ENCODE results near the gene CSGALNACT2.

GRCh38 chr10:43227911-43228782 is 89.9 kb downstream of the CSGALNACT2 start:
- no peak for TF ChIP-seq NR2C2 (CRISPR knock-in tag; IDR thresholded peaks at IDR 0.05)
- TF ChIP-seq CTCF (IDR thresholded peaks at IDR 0.05) = no peak
- no peak for TF ChIP-seq ETV6 (CRISPR knock-in tag; IDR thresholded peaks at IDR 0.05)
- TF ChIP-seq, protein P1, sequence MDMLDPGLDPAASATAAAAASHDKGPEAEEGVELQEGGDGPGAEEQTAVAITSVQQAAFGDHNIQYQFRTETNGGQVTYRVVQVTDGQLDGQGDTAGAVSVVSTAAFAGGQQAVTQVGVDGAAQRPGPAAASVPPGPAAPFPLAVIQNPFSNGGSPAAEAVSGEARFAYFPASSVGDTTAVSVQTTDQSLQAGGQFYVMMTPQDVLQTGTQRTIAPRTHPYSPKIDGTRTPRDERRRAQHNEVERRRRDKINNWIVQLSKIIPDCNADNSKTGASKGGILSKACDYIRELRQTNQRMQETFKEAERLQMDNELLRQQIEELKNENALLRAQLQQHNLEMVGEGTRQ (CRISPR knock-in tag; IDR thresholded peaks at IDR 0.05) = no peak
- no peak for TF ChIP-seq SP1 (CRISPR knock-in tag; conservative IDR thresholded peaks at IDR 0.05)
- TF ChIP-seq TCF7 (CRISPR knock-in tag; IDR thresholded peaks at IDR 0.05; ENCODE audit: low read depth) = no peak
- TF ChIP-seq FOXJ3 (CRISPR knock-in tag; IDR thresholded peaks at IDR 0.05; ENCODE audit: borderline replicate concordance) = no peak
- TF ChIP-seq, protein P2, sequence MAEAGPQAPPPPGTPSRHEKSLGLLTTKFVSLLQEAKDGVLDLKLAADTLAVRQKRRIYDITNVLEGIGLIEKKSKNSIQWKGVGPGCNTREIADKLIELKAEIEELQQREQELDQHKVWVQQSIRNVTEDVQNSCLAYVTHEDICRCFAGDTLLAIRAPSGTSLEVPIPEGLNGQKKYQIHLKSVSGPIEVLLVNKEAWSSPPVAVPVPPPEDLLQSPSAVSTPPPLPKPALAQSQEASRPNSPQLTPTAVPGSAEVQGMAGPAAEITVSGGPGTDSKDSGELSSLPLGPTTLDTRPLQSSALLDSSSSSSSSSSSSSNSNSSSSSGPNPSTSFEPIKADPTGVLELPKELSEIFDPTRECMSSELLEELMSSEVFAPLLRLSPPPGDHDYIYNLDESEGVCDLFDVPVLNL (CRISPR knock-in tag; IDR thresholded peaks at IDR 0.05; ENCODE audit: borderline replicate concordance, low read depth) = no peak
- TF ChIP-seq CREB1 (CRISPR knock-in tag; IDR thresholded peaks at IDR 0.05) = no peak
- no peak for TF ChIP-seq ATF1 (CRISPR knock-in tag; IDR thresholded peaks at IDR 0.05)
- TF ChIP-seq SMAD3 (CRISPR knock-in tag; IDR thresholded peaks at IDR 0.05; ENCODE audit: borderline replicate concordance) = no peak
